Natural killer cell (primary cell): ENCODE measurements around the gene ZFHX3. TPM values are rescaled to one million over a fixed set of nuclear protein-coding genes. Genes with fewer than 3 reads are reported as not detected.
A peak's percentile ranks its signal among the peaks of the same experiment; 100 is the strongest.

Experiments
- ATAC-seq, 3 donors: fragments of 150-1000 bp in 2 of 3; fragments of 200-7000 bp in 1 of 3; cut with Tn5 transposase; 1 replicate in 1 of 3; 2 replicates in 2 of 3; pipeline ENCODE4 v1.10.0; 2021; ENCODE audit warnings: mild to moderate bottlenecking in 2 of 3, moderate library complexity in 2 of 3
- DNase-seq, 2 donors: peaks; one replicate each; pipeline versions ENCODE4 v3.0.0 to v3.0.0-alpha.2; 2013 to 2021; ENCODE audit warnings: mixed read lengths in 1 of 2
- H3K27ac ChIP-seq: one replicate; pipeline ENCODE4 v1.5.1; 2013; ENCODE audit warnings: mild to moderate bottlenecking, low read length
- H3K27me3 ChIP-seq: one replicate; pipeline ENCODE4 v1.6.1; 2013; ENCODE audit warnings: low read length; ENCODE audit not compliant: control insufficient read depth, insufficient read depth
- H3K36me3 ChIP-seq: one replicate; pipeline ENCODE4 v1.6.1; 2013; ENCODE audit warnings: low read length; ENCODE audit not compliant: control insufficient read depth, insufficient read depth
- H3K4me1 ChIP-seq: one replicate; pipeline ENCODE4 v1.6.1; 2013; ENCODE audit warnings: low read length; ENCODE audit not compliant: control insufficient read depth, insufficient read depth
- H3K4me3 ChIP-seq: one replicate; pipeline ENCODE4 v1.5.1; 2013; ENCODE audit warnings: low read length
- H3K9me3 ChIP-seq: one replicate; pipeline ENCODE4 v1.6.1; 2013; ENCODE audit warnings: low read length; ENCODE audit not compliant: control insufficient read depth, insufficient read depth
- H3K27ac Mint-ChIP-seq, 2 donors: one replicate each; pipeline ENCODE4 v1.8.0; 2022; ENCODE audit warnings: mild to moderate bottlenecking in 2 of 2, mixed read lengths in 2 of 2, moderate library complexity in 1 of 2
- H3K27me3 Mint-ChIP-seq, 2 donors: one replicate each; pipeline ENCODE4 v1.8.0; 2022; ENCODE audit warnings: low read depth in 2 of 2, mixed read lengths in 2 of 2
- H3K36me3 Mint-ChIP-seq: one replicate; pipeline ENCODE4 v1.8.0; 2022; ENCODE audit warnings: mixed read lengths
- H3K4me1 Mint-ChIP-seq, 2 donors: one replicate each; pipeline ENCODE4 v1.8.0; 2022; ENCODE audit warnings: mixed read lengths in 2 of 2
- H3K4me3 Mint-ChIP-seq: one replicate; pipeline ENCODE4 v1.8.0; 2022; ENCODE audit warnings: mild to moderate bottlenecking, moderate library complexity, mixed read lengths
- H3K9me3 Mint-ChIP-seq, 2 donors: one replicate each; pipeline ENCODE4 v1.8.0; 2022; ENCODE audit warnings: mixed read lengths in 2 of 2
- WGBS: methylation state at CpG from one replicate; pipeline ENCODE4 v1.1.7; 2013; ENCODE audit warnings: missing lambda C conversion rate; ENCODE audit not compliant: insufficient coverage; 5-methylcytosine and 5-hydroxymethylcytosine counted together
- intact Hi-C: fragments of 100-400 bp; cut with micrococcal nuclease; formaldehyde crosslinking; loops from one replicate; pipeline ENCODE4 v1.14.2; 2022
- total RNA-seq, 4 donors: library from RNA; stranded (reverse); fragments of 120-200 nt in 1 of 4; gene quantifications; one replicate each; pipeline versions ENCODE4 v1.2.3 to v1.2.4, GENCODE V29; 2013 to 2022
- TF ChIP-seq, protein P1 (sequence below): fragments of 200-600 bp; IDR thresholded peaks from one replicate; pipeline ENCODE4 v1.8.0; 2022; ENCODE audit warnings: antibody characterized with exemption

Gene ZFHX3
- total RNA-seq, 3 donors from 2014 or later (not counting 1 experiment from before 2014, with no cell fraction given), result 5.8 to 7.8 (median 7.5) TPM

DNA sequence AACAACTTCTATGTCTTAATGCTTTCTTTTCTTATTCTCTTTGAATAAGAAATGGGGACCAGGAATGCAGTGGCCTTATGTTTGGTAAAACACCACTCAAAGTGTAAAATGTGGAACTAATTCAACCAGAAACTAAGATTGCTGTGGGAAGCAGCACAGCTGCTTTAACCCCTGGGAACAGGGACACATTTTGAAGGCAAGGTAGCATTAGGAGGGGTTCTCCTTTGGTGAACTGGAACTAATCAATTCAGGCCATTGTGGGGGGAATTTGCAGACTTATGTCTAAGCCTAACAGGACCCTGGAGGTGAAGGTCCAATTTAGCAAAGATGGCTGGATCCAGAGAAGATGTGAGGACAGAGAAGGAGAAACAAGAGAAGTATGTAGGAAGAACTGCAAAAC, 256.1 kb downstream of the ZFHX3 start:
- no peaks in the 10 kb centered on the region for H3K36me3 ChIP-seq
- H3K4me3 Mint-ChIP-seq, result no peak overlapping the region
- DNase-seq, result no peak
- ATAC-seq, result no peak
- H3K36me3 Mint-ChIP-seq, result no peaks in the 10 kb centered on the region
- H3K27me3 ChIP-seq, result no peaks in the 10 kb centered on the region
- no peaks in the 10 kb centered on the region for H3K9me3 Mint-ChIP-seq
- TF ChIP-seq, protein P1, sequence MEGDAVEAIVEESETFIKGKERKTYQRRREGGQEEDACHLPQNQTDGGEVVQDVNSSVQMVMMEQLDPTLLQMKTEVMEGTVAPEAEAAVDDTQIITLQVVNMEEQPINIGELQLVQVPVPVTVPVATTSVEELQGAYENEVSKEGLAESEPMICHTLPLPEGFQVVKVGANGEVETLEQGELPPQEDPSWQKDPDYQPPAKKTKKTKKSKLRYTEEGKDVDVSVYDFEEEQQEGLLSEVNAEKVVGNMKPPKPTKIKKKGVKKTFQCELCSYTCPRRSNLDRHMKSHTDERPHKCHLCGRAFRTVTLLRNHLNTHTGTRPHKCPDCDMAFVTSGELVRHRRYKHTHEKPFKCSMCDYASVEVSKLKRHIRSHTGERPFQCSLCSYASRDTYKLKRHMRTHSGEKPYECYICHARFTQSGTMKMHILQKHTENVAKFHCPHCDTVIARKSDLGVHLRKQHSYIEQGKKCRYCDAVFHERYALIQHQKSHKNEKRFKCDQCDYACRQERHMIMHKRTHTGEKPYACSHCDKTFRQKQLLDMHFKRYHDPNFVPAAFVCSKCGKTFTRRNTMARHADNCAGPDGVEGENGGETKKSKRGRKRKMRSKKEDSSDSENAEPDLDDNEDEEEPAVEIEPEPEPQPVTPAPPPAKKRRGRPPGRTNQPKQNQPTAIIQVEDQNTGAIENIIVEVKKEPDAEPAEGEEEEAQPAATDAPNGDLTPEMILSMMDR, result no peak
- no peak overlapping the region for H3K4me3 ChIP-seq
- intact Hi-C loops, result no loop called here
- H3K4me1 ChIP-seq, result peaks cover 14% of the 10 kb centered on the region
- H3K4me1 Mint-ChIP-seq, result peaks cover 6 to 22% of the 10 kb centered on the region in 2 donors
- no peak overlapping the region for H3K27ac ChIP-seq
- H3K27ac Mint-ChIP-seq, result no peak overlapping the region
- H3K27me3 Mint-ChIP-seq, result no peaks in the 10 kb centered on the region
- no peaks in the 10 kb centered on the region for H3K9me3 ChIP-seq

GRCh38 chr16:72789921-72790320, 258.0 kb downstream of the ZFHX3 start:
- Histone ChIP-seq H3K9me3 (no peaks in the 10 kb centered on the region), H3K27me3 (no peaks in the 10 kb centered on the region), H3K36me3 (no peaks in the 10 kb centered on the region), H3K4me1 (peaks cover 14% of the 10 kb centered on the region), H3K27ac (no peak overlapping the region), H3K4me3 (no peak overlapping the region)
- Mint-ChIP-seq H3K9me3 (no peaks in the 10 kb centered on the region), H3K4me1 (peaks cover 11 to 22% of the 10 kb centered on the region in 2 donors), H3K4me3 (no peak overlapping the region), H3K36me3 (no peaks in the 10 kb centered on the region), H3K27me3 (peaks cover 0 to 6% of the 10 kb centered on the region in 2 donors), H3K27ac (no peak overlapping the region)
- ATAC-seq (no peak), DNase-seq (no peak)
- intact Hi-C loops, result no loop called here
- 93% methylated on average over 4 of the region's 5 CpGs for WGBS
- TF ChIP-seq, protein P1, result no peak

DNA sequence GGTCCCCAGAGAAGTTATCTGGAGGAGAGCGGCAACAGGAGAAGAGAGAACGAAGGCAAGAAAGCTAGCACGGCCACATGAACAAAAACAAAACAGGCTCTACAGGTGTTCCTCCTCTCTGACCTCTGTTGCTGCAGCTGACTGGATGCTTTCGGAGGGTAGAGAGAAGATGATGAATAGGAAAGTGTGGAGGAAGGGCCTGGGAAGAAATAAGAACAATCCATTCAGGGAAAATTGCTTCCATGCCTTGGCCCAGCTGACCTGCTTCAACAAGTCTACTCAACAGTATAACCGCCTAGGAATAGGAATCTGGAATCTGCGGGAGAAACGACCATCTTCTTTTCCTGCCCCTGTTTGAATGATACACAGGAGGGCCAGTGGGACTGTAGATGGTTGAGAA, 258.5 kb downstream of the ZFHX3 start:
- Mint-ChIP-seq H3K4me1 (peaks cover 11 to 22% of the 10 kb centered on the region in 2 donors), H3K9me3 (no peaks in the 10 kb centered on the region), H3K4me3 (no peak overlapping the region), H3K27me3 (peaks cover 0 to 6% of the 10 kb centered on the region in 2 donors), H3K36me3 (no peaks in the 10 kb centered on the region), H3K27ac (peak overlapping the region in 1 of 2 donors; percentile 30)
- H3K9me3 ChIP-seq, result no peaks in the 10 kb centered on the region
- TF ChIP-seq, protein P1, result no peak
- intact Hi-C loops, result no loop called here
- WGBS, result 90% methylated on average over 7 of the region's 7 CpGs
- peaks cover 14% of the 10 kb centered on the region for H3K4me1 ChIP-seq
- ATAC-seq, result no peak
- no peak overlapping the region for H3K27ac ChIP-seq
- H3K27me3 ChIP-seq, result no peaks in the 10 kb centered on the region
- DNase-seq, result no peak
- H3K4me3 ChIP-seq, result no peak overlapping the region
- H3K36me3 ChIP-seq, result no peaks in the 10 kb centered on the region

- H3K27ac Mint-ChIP-seq, result peak overlapping the region in 1 of 2 donors; percentile 85
- no peaks in the 10 kb centered on the region for H3K9me3 ChIP-seq
- H3K36me3 Mint-ChIP-seq, result no peaks in the 10 kb centered on the region
- DNase-seq (no peak), ATAC-seq (no peak)
- H3K4me1 ChIP-seq, result peaks cover 14% of the 10 kb centered on the region
- H3K4me1 Mint-ChIP-seq, result peaks cover 11 to 22% of the 10 kb centered on the region in 2 donors
- peaks cover 0 to 6% of the 10 kb centered on the region in 2 donors for H3K27me3 Mint-ChIP-seq
- intact Hi-C loops, result no loop called here
- H3K27me3 ChIP-seq, result no peaks in the 10 kb centered on the region
- peak overlapping the region; percentile 82 for H3K4me3 Mint-ChIP-seq
- H3K27ac ChIP-seq, result no peak overlapping the region
- WGBS, result 74% methylated on average over 18 of the region's 18 CpGs
- no peaks in the 10 kb centered on the region for H3K36me3 ChIP-seq
- H3K4me3 ChIP-seq, result no peak overlapping the region
- TF ChIP-seq, protein P1, result no peak
- no peaks in the 10 kb centered on the region for H3K9me3 Mint-ChIP-seq
Observed at GRCh38 chr16:72788269-72788809, 259.6 kb downstream of the ZFHX3 start.
